HFFc6 (cell line): Measurements from ENCODE around the gene PMVK. TPM values are rescaled to one million over a fixed set of nuclear protein-coding genes. Genes with fewer than 3 reads are reported as not detected.

Experiments
- DNase-seq: peaks from one replicate; pipeline ENCODE4 v3.0.0-alpha.2; 2018
- H3K27ac Mint-ChIP-seq: 2 replicates; pipeline ENCODE4 v1.8.0; 2020; ENCODE audit warnings: mild to moderate bottlenecking, mixed read lengths
- H3K27me3 Mint-ChIP-seq: 2 replicates; pipeline ENCODE4 v1.8.0; 2021; ENCODE audit warnings: mild to moderate bottlenecking, moderate library complexity, mixed read lengths; ENCODE audit not compliant: insufficient read depth
- H3K36me3 Mint-ChIP-seq: 2 replicates; pipeline ENCODE4 v1.8.0; 2021; ENCODE audit warnings: low read depth, mixed read lengths
- H3K4me1 Mint-ChIP-seq: 2 replicates; pipeline ENCODE4 v1.8.0; 2020; ENCODE audit warnings: low read depth, mixed read lengths
- H3K4me3 Mint-ChIP-seq: 2 replicates; pipeline ENCODE4 v1.8.0; 2020; ENCODE audit warnings: mild to moderate bottlenecking, moderate library complexity, mixed read lengths
- H3K9me3 Mint-ChIP-seq: 2 replicates; pipeline ENCODE4 v1.8.0; 2020; ENCODE audit warnings: mild to moderate bottlenecking, mixed read lengths
- CTCF ChIP-seq: fragments of 200-600 bp; sonication (generic); IDR thresholded peaks from 2 replicates; pipeline ENCODE4 v1.5.0; 2021; ENCODE audit warnings: antibody characterized with exemption, mild to moderate bottlenecking
- total RNA-seq, 6 experiments: library from RNA; stranded (reverse); fragmentation: NEBNext Ultra II Directional; extraction: Animal tissue kit (Norgen Biotek cat#: 25700); gene quantifications; 2 replicates in 1 of 6; 3 replicates in 5 of 6; pipeline ENCODE4 v1.2.3, GENCODE V29; 2021

The PMVK gene
- total RNA-seq, 6 experiments from 2014 or later = 29.1 to 33.4 (median 32.5) TPM

- peaks cover 64% of the 10 kb centered on the region for H3K4me1 Mint-ChIP-seq
Observed at GRCh38 chr1:154959426-154959780, 22.9 kb upstream of the PMVK start.

GRCh38 chr1:154958681-154959425 lies 22.3 kb upstream of the PMVK start:
- H3K4me1 Mint-ChIP-seq = peaks cover 60% of the 10 kb centered on the region

More at GRCh38 chr1:154959426-154959780, 22.9 kb upstream of the PMVK start:
- Mint-ChIP-seq H3K4me3 (no peak overlapping the region; the same call in 1 of the 2 replicates), H3K27ac (no peak overlapping the region), H3K9me3 (no peaks in the 10 kb centered on the region), H3K27me3 (peaks cover 13% of the 10 kb centered on the region), H3K36me3 (peaks cover 15% of the 10 kb centered on the region)
- TF ChIP-seq CTCF = no peak
- DNase-seq = no peak

GRCh38 chr1:154958036-154958435 lies 21.5 kb upstream of the PMVK start:
- H3K27ac Mint-ChIP-seq = peak overlapping the region; percentile 97; the same call in 1 of the 2 replicates
- H3K27me3 Mint-ChIP-seq = peaks cover 13% of the 10 kb centered on the region
- H3K4me1 Mint-ChIP-seq = peaks cover 52% of the 10 kb centered on the region
- DNase-seq = no peak
- H3K36me3 Mint-ChIP-seq = peaks cover 7% of the 10 kb centered on the region; the same call in 1 of the 2 replicates
- H3K4me3 Mint-ChIP-seq = no peak overlapping the region
- no peaks in the 10 kb centered on the region for H3K9me3 Mint-ChIP-seq
- no peak for TF ChIP-seq CTCF

More at GRCh38 chr1:154958681-154959425, 22.3 kb upstream of the PMVK start:
- Mint-ChIP-seq H3K36me3 (peaks cover 14% of the 10 kb centered on the region), H3K4me3 (no peak overlapping the region), H3K27ac (peak overlapping the region; percentile 48), H3K27me3 (peaks cover 13% of the 10 kb centered on the region), H3K9me3 (no peaks in the 10 kb centered on the region)
- no peak for TF ChIP-seq CTCF
- no peak for DNase-seq

- Mint-ChIP-seq H3K9me3 (no peaks in the 10 kb centered on the region), H3K27me3 (peaks cover 13% of the 10 kb centered on the region), H3K4me1 (peaks cover 43% of the 10 kb centered on the region), H3K4me3 (peak overlapping the region; percentile 27; the same call in 1 of the 2 replicates), H3K27ac (peak overlapping the region; percentile 97), H3K36me3 (peaks cover under 1% of the 10 kb centered on the region; the same call in 1 of the 2 replicates)
- DNase-seq = no peak
- no peak for TF ChIP-seq CTCF
Observed at GRCh38 chr1:154957091-154957657, 20.7 kb upstream of the PMVK start.

GRCh38 chr1:154956544-154956941 lies 20.0 kb upstream of the PMVK start:
- Mint-ChIP-seq H3K27me3 (peaks cover 12% of the 10 kb centered on the region), H3K9me3 (no peaks in the 10 kb centered on the region), H3K4me3 (peak overlapping the region; percentile 95), H3K27ac (peak overlapping the region; percentile 97), H3K36me3 (no peaks in the 10 kb centered on the region), H3K4me1 (peaks cover 41% of the 10 kb centered on the region)
- TF ChIP-seq CTCF = no peak
- DNase-seq = no peak
